Tongue (tissue), 2 donors: ENCODE results near the gene ZNF584. TPM values are rescaled to one million over a fixed set of nuclear protein-coding genes. Genes with fewer than 3 reads are reported as not detected.
"Not testable (repeated sequence)": the region's sequence is repeated elsewhere in the genome, so short reads cannot be mapped to it uniquely, and the experiment has no call there.

Experiments
- DNase-seq: peaks from one replicate; pipeline ENCODE4 v3.0.0-alpha.2; 2015
- total RNA-seq: library from RNA; depleted of rRNA; stranded (reverse); fragments of >200 nt; gene quantifications from one replicate; pipeline ENCODE4 v1.2.3, GENCODE V29; 2014

The ZNF584 gene
- total RNA-seq, 1 donor from 2014 or later, result 11.0 TPM

DNA sequence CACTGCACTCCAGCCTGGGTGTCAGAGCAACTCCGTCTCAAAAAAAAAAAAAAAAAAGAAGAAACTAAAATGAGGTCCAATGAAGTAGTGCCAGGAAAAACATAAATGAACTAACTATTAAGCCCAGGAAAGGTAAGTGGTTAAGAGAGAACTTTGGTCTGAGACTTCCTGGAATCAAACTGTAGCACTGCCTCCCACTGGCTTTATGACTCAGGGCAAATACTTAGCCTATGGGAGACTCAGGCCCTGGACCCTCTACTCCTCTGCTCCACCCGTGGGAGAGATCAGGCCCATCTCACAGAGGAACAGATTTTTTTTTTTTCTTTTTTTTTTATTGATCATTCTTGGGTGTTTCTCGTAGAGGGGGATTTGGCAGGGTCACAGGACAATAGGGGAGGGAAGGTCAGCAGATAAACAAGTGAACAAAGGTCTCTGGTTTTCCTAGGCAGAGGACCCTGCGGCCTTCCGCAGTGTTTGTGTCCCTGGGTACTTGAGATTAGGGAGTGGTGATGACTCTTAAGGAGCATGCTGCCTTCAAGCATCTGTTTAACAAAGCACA lies 4.5 kb upstream of the ZNF584 start:
- not testable (repeated sequence) for DNase-seq

DNA sequence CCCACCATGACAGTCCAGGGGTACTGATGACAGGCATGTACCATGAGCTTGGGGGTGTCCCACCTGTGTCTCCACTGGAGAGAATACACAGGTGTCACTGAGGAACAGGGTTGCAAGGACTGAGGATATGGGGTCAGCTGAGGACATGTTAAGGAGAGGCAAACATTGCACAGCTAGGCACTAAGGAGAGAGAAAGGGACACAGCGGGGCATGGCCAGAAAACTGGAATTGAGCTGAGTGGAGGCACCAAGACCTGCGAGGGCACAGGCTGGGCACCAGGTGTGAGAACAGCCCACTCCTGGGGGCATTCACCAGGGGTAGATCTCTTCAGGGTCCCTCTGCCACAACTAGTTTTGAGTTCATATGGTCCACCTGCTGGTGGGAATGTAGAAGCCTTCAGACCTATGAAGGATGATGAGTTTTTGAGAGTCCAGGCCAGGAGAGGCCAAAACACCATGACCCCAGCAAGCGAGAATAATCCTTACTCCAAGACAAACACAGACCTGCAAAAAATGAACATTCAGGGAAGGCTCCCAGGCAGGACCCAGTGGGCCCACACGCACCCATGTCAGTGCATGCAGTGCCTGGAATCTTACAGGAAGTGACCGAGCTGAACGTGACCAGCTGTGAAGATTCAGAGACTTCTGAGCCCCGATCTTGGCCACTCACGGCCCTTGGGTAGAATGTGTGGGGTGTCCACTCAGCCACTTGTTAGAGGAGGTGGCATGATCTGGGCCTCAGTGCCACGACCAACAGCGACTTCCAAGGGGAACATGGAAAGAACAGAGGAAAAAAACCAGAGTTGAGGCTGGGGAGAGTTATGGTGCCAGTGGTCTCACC lies 1.4 kb upstream of the ZNF584 start:
- DNase-seq, result no peak

DNA sequence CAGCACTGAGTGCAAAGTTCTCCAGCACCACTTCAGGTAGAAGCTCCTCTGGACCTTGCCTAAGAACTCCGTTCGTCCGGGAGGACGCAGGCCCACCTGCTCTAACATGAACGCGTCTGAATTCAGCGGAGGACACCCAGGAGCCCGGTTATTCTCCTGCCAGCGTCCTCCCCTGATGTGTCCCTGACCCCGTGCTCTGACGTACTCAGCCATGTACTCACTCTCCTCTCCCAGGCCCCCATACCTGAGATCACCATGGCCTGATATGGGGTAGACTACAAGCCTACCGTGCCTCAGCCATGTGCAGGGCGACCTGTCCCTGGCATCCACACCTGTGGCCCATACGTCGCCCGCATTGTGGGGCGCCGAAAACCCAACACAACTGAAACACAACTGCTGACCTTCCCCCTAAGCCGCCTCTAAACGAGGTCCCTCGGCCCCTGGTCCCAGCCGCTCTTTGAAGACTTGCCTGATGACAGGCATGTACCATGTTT lies 744 bp upstream of the ZNF584 start:
- DNase-seq, result no peak

DNA sequence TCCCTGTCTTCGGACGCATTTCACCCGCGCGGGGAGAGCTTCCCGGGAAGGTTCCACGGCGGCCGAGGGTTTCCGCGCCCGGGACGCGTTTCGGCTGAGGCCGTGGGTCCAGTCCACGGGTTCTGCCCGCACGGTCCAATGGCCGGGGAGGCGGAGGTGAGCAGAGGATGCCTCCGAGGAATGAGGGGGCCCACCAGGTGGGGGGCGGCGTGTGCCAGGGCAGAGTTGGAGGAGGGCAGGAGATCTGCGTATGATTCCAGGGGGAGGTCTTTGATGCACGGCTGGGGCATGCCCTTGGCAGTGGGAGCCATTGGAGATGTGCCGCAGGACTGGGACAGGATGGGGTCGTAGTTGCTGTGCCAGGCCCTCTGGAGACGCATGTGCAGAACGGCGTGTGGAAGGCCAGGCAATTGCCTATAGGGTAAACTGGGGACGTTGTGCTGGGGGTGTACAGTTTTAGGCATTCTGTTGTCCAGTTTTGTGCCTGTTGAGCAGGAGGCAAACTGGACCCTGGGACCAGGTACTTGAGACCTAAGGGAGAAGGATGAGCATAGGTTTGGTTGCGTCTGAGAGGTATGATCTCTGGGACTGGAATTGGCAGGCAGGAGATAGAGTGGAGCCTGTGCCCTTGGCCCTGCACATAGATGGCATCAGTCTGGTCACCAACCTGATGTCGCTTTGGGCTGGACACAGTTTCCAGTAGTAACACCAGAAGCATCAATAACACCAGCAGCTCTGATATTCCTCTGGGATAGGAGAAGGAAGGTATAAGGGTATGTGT lies 751 bp downstream of the ZNF584 start:
- peak; percentile 34 for DNase-seq

DNA sequence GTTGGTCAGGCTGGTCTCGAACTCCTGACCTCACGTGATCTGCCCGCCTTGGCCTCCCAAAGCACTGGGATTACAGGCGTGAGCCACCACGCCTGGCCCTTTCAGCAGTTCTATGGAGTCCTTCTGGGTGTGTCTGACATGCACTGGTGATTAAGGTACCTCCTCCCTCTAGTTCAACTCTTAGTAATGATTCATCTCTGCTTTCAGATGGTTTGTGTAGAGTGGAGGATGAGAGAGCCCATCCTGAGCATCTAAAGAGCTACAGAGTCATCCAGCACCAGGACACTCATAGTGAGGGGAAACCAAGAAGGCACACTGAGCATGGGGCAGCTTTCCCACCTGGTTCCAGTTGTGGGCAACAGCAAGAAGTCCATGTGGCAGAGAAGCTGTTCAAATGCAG lies 8.2 kb downstream of the ZNF584 start:
- DNase-seq, result no peak

DNA sequence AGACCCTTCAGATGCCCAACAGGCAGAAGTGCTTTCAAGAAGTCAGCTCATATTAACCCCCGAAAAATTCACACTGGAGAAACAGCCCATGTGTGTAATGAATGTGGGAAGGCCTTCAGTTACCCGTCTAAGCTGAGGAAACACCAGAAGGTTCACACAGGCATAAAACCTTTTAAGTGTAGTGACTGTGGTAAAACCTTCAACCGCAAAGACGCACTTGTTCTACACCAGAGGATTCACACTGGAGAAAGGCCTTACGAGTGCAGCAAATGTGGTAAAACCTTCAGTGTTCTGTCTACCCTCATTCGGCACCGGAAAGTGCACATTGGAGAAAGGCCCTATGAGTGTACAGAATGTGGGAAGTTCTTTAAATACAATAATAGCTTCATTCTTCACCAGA lies 8.6 kb downstream of the ZNF584 start:
- no peak for DNase-seq

DNA sequence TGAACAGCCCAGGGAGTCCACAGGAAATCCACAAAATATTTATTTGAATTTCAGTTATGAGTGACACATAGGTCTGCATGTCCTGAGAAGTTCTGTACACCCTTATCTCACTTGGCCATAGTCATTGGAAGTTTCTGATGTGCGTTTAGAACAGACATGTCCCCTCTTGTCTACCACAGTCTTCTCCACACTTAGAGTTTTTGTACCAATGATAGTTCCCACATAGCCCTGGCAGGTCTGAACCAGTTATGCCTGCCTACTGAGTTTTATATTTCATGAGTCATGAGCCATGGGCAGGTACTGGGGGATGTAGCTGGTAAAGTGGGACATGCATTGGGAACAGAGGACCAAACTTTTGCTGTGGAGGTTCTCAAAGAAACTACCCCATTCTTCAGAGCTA lies 20.2 kb downstream of the ZNF584 start:
- DNase-seq, result no peak

DNA sequence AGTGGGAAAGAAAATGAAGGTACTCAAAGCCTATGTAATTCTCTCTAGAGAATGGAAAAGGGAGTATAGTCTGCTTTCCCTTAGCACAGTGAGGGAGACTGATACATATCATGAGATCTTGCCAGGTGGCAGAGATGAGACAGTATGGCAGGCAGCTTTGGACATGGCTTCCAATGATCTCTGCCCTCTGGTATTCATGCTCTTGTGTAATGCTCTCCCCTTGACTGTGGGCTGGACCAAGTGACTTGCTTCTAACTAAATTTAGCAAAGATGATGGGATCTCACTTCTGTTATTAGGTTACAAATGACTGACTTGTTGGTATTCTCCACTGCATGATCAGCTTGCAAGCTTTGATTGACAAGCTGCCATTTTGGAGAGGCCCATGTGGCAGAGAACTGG lies 21.3 kb downstream of the ZNF584 start:
- DNase-seq, result no peak

DNA sequence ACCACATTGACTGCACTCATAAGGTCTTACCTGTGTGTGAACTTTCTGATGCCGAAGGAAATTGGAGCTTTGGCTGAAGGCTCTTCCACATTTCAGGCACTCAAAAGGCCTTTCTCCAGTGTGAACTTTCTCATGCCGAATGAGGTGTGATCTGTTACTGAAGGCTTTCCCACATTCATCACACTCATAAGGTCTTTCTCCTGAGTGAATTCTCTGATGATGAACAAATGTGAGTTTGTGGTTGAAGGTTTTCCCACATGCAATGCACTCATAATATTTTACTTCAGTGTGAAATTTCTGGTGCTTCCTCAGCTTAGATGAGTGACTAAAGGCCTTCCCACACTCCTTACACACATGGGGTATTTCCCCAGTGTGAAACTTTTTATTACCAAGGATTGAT lies 25.8 kb downstream of the ZNF584 start:
- DNase-seq, result no peak

DNA sequence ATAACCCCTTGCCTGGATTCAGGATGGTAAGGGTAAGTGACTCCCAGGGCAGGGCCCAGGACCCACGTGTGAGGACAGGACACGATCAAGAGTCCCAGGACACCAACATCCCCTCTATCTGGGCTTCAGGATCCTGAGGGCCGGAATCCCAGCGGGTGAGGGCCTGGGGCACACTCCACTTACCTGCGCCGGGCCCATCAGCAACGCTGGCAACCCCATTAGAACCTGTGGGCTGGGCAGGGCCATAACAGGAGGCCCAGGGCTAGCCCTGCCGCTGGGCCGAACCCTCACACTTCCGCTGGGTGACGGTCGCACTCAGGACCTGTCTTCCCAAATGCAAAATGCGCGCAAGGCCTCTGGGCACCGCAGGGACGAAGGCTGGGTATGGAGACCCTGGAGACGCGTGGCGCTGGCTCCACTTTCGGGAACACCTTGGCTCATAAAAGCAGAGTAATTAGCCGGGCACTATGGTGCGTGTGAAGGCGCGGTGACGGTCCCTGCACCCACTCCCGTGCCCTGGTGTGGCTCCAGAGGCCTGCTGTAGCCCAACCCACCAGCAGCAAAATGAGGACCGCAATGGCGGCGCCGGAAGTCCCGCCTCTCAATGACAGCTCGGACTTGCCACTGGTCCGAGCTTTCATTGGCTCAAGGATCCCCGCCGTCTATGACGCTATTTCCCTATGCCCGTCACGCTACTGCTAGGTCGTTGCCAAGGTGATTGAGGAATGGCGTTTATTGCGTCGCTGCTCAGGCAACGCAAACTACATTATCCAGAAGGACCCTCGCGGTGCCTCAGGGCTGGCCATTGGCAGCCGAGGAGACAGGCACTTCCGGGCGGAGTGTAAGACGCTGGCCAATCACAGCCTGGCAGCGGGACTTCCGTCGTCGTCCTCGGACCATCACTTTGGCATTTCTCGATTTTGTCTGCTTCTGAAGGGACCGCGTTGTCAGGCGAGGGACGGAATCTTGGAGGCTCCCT lies 31.4 kb downstream of the ZNF584 start, which contains the start of gene ZNF132:
Gene ZNF132, minus strand, starts transcription at position 578 of the 979 bp plus-strand sequence. Its CDS starts 332 bp downstream, at position 246.
- peak; percentile 100 for DNase-seq

DNA sequence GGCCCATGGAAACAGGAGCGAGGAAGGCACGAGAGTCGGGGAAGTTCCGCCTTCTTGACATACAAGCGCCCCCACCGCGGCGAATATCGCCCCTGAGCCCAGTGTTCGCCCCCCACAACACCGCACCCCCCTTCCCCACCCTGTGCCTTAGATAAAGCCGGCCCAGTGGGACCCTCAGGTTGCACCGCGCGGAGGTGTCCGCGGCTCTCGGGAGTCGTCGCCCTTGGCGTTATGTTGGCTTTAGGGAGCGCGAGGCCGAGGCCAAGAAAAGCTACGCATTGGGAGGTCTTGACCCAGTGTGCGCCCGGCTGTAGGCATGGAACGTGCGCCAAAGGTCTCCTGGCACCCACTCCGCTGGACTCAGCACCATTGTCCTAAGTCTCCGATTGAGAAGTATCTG lies 32.1 kb downstream of the ZNF584 start:
- DNase-seq, result no peak

DNA sequence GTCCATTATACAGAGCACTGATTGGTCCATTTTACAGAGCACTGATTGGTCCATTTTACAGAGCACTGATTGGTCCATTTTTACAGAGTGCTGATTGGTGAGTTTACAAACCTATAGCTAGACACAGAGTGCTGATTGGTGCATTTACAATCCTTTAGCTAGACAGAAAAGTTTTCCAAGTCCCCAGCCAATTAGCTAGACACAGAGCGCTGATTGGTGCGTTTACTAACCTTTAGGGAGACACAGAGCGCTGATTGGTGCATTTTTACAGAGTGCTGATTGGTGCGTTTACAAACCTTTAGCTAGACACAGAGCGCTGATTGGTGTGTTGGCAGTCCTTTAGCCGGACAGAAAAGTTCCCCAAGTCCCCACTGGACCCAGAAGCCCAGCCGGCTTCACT lies 34.5 kb downstream of the ZNF584 start:
- not testable (repeated sequence) for DNase-seq

DNA sequence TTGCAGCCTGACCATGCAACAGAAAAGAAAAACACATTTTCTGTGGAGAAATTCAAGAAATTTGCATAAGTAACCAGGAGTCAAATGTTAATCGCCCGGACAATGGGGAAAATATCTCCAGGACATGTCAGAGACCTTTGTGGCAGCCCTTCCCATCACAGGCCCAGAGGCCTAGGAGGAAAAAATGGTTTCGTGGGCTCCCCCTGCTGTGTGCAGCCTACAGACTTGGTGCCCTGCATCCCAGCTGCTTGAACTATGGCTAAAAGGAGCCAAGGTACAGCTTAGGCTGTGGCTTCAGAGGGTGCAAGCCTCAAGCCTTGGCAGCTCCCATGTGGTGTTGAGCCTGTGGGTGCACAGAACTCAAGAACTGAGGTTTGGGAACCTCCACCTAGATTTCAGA lies 40.4 kb downstream of the ZNF584 start:
- DNase-seq, result not testable (repeated sequence)

DNA sequence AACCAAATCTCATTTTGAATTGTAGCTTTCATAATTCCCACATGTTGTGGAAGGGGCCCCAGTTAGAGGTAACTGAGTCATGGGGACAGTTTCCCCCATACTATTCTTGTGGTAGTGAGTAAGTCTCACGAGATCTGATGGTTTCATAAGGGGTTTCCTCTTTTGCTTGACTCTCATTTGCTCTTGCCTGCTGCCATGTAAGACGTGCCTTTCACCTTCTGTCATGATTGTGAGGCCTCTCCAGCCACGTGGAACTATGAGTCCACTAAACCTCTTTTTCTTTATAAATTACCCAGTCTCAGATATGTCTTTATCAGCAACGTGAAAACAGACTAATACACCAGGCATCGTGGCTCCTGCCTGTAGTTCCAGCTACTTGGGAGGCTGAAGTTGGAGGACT lies 41.5 kb downstream of the ZNF584 start:
- DNase-seq, result not testable (repeated sequence)

DNA sequence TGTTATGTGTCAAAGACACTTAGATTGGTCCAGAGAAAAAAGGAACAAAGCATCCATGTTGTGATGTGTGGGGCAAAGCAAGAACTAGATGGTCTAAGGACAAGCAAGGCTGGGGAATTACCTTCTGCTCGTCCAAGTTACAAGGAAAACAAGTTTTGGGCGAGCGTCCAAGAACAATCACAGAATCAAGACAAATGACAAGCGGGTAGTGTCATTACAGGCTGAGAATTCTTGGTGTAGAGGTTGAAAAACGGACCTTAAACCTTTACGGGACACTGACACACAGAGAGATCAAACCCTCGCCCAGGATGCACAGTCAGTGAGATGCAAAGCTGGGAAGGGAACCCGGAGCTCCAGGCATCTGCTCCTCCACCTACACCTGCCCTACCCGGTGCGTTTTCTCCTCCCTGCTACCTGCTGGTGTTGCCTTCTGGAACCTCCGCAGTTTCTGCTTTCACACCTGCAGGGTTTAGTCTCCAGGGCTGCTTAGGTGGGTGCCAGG lies 42.5 kb downstream of the ZNF584 start:
- no peak for DNase-seq

DNA sequence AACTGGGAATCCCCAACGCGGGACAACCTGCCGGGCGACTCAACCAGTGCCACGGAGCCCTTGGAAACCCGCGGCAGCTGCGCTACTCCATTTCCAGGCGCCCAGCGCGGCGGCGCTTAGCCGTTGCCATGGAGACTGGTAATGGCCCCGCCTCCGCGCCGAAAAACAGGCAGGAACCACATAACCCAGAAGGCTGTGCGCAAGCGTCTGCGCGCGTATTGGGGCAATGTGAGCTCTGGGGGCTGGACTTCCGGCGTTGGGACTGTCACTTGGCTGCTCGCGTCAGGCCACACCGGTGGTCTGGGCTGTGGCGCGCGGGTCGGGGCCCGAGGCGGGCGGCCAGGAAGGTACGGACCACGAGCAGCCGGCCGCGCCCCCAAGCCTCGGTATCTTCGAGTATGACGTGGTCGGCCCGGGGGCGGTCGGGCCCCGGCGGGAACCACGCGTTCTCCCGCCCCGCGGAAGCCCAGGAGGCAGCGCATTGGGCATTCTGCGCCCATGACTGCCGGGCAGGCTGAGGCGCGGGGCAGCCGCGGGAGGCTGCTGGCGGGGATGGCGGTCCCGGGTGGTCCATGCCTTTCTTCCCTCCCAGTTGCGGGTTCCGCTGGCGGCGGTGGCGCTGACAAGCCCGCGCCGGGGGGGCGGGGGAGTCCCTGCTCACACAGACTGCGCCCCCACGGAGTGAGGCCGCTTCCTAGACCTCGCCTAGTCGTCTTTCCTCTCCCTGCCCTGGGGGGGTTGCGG lies 43.1 kb downstream of the ZNF584 start, which contains the start of gene ZNF324B:
Gene ZNF324B, plus strand, starts transcription at position 265 of the 744 bp plus-strand sequence. CDS start 2,080 bp downstream, outside the sequence.
- peak; percentile 99 for DNase-seq

DNA sequence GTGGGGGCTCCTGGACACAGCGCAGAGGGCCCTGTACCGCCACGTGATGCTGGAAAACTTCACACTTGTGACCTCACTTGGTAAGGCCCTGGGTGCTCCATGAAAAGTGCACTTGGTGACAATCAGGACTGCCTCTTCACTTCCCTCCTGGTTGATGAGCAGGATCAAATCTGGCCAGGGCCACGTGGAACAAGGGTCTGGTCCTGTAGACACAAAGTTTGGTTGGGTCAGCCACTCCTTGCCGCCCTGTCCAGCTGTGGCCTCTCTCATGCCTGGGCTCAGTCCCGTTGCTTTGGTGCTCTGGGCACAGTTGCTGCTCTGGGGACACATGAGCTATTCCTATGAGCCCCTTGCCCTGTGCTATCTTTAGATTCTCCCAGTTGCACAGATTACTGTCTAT lies 45.3 kb downstream of the ZNF584 start:
- no peak for DNase-seq

DNA sequence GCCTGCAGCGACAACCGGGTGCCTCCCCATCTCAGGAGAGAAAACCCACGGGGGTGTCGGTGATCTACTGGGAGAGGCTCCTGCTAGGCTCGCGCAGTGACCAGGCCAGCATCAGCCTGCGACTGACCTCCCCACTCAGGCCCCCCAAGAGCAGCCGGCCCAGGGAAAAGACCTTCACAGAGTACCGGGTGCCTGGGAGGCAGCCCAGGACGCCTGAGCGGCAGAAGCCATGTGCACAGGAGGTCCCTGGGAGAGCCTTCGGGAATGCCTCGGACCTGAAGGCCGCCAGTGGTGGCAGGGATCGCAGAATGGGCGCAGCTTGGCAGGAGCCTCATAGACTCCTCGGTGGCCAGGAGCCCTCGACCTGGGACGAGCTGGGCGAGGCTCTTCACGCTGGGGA lies 46.9 kb downstream of the ZNF584 start:
- no peak for DNase-seq

DNA sequence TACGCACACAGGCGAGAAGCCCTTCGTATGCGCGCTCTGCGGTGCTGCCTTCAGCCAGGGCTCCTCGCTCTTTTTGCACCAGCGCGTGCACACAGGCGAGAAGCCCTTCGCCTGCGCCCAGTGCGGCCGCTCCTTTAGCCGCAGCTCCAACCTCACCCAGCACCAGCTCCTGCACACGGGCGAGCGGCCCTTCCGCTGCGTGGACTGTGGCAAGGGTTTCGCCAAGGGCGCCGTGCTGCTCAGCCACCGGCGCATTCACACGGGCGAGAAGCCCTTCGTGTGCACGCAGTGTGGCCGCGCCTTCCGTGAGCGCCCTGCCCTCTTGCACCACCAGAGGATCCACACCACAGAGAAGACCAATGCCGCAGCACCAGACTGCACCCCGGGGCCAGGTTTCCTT lies 47.7 kb downstream of the ZNF584 start:
- no peak for DNase-seq

DNA sequence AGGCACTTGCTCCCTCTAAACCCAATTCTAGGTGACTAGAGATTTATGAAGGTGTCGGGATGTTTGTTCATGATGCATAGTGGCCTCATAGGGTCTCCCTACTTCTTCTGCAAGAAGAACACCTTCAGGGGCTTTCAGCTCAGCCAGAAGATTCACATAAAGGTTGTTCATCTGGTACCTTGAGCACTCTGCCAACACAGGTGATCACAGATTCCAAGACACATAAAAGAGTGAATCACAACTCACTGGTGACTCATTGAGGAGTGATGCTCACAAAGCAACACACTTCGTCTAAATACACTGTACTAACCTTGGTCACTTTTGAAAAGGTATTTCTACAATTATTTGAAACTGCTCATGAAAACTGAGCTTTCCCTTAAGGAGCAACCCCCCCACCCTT lies 51.6 kb downstream of the ZNF584 start:
- DNase-seq, result no peak
